CD4-positive, alpha-beta T cell treated with Interleukin-17A for 1 hour (primary cell): ENCODE measurements around the gene OBSL1.

Experiments
- DNase-seq: peaks from one replicate; pipeline ENCODE4 v3.0.0-alpha.2; 2020

Gene OBSL1

GRCh38 chr2:219530048-219530963 is 41.0 kb downstream of the OBSL1 start:
- DNase-seq: peak; percentile 84

- no peak for DNase-seq
Observed at GRCh38 chr2:219527472-219527871, 43.9 kb downstream of the OBSL1 start.

GRCh38 chr2:219527076-219527394 is 44.3 kb downstream of the OBSL1 start:
- DNase-seq: no peak

- no peak for DNase-seq
Observed at GRCh38 chr2:219526320-219527075, 44.8 kb downstream of the OBSL1 start.

- DNase-seq: no peak
Observed at GRCh38 chr2:219525533-219526232, 45.7 kb downstream of the OBSL1 start.

- DNase-seq: no peak
Observed at GRCh38 chr2:219524817-219525216, 46.5 kb downstream of the OBSL1 start.

- no peak for DNase-seq
Observed at GRCh38 chr2:219523031-219523671, 48.2 kb downstream of the OBSL1 start.

- DNase-seq: no peak
Observed at GRCh38 chr2:219522111-219523030, 49.0 kb downstream of the OBSL1 start.

- no peak for DNase-seq
Observed at GRCh38 chr2:219521066-219521880, 50.1 kb downstream of the OBSL1 start.

GRCh38 chr2:219520079-219520478 is 51.3 kb downstream of the OBSL1 start:
- no peak for DNase-seq

GRCh38 chr2:219519526-219519916 is 51.8 kb downstream of the OBSL1 start:
- no peak for DNase-seq

- DNase-seq: no peak
Observed at GRCh38 chr2:219517954-219518778, 53.2 kb downstream of the OBSL1 start.

- DNase-seq: no peak
Observed at GRCh38 chr2:219516888-219517287, 54.5 kb downstream of the OBSL1 start.

GRCh38 chr2:219515874-219516629 is 55.3 kb downstream of the OBSL1 start:
- no peak for DNase-seq

GRCh38 chr2:219514836-219515235 is 56.5 kb downstream of the OBSL1 start:
- no peak for DNase-seq

GRCh38 chr2:219514196-219514761 is 57.1 kb downstream of the OBSL1 start, which contains the start of gene ASIC4:
TSS of gene ASIC4 (plus strand) at chr2:219514482. CDS start at chr2:219514725, 243 bp downstream.
- DNase-seq: no peak

- no peak for DNase-seq
Observed at GRCh38 chr2:219513787-219514186, 57.6 kb downstream of the OBSL1 start.

GRCh38 chr2:219512524-219513216 is 58.7 kb downstream of the OBSL1 start:
- no peak for DNase-seq
